ENCODE data around the gene SRMS.

The SRMS gene

DNA sequence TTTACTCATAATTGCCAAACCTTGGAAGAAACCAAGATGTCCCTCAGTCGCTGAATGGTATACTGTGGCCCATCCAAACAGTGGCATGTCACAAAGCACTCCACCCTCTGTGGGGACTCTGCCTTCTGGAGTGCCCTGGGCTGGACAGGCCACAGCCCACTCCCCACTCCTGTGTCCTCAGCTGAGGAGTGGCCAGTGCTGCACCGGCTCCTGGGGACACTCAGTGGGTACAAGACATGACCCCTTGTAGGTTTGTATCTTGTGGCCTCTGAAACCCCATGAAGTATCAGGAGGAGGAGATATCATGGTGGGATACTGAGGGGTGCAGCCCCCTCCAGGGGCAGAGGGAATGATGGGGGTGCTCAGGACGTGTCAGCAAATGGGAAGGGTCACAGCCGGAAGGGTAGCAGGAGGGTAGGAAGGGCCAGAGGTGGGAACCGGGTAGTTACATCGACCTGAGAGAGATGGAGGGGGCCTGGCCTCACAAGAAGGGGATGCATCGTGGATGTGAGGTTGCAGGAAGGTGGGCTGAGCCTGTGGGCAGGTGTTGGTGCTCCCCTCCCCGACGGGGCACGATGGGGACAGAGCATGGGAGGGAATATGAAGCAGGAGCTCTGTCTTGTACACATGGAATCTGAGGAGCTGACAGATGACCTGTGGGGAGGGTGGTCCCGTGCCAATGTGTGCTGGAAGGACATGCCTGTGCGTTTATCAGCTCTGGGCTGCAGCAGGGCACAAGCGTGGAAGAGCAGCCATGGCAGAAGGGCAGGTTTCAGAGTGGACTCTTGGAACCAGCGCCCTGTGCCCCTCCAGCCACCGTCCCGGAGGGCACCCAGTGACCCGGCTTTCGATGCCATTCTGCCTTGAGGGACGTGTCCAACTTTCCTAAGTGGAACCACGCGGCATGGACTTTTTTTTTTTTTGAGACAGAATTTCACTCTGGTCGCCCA, 38.3 kb upstream of the SRMS start:
- TF ChIP-seq, protein P1, sequence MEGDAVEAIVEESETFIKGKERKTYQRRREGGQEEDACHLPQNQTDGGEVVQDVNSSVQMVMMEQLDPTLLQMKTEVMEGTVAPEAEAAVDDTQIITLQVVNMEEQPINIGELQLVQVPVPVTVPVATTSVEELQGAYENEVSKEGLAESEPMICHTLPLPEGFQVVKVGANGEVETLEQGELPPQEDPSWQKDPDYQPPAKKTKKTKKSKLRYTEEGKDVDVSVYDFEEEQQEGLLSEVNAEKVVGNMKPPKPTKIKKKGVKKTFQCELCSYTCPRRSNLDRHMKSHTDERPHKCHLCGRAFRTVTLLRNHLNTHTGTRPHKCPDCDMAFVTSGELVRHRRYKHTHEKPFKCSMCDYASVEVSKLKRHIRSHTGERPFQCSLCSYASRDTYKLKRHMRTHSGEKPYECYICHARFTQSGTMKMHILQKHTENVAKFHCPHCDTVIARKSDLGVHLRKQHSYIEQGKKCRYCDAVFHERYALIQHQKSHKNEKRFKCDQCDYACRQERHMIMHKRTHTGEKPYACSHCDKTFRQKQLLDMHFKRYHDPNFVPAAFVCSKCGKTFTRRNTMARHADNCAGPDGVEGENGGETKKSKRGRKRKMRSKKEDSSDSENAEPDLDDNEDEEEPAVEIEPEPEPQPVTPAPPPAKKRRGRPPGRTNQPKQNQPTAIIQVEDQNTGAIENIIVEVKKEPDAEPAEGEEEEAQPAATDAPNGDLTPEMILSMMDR (IDR thresholded peaks at IDR 0.05): no peak

DNA sequence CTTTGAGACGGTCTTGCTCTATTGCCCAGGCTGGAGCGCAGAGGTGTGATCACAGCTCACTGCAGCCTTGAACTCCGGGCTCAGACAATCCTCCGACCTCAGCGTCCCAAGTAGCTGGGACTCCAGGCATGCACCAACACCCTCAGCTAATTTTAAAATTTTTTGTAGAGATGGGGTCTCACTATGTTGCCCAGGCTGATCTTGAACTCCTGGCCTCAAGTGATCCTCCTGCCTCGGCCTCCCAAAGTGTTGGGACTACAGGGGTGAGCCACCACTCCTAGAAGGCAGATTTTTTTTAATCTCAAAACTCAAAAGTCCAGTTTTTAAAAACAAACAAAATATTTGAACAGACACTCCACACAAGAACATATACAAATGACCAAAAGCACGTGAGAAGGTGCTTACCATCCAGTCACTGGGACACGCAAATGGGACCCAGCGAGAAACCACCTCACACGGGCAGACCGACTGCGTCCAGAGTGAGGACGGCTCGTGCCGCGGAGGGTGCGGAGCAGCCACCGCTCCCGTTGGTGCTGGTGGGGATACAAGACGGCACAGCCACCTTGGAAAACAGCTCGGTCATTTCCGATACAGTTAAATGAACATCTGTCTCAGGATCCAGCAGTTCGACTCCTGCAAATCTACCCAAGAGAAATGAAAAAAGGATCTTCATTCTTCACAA, 35.0 kb upstream of the SRMS start:
- TF ChIP-seq, protein P1 (IDR thresholded peaks at IDR 0.05): no peak

DNA sequence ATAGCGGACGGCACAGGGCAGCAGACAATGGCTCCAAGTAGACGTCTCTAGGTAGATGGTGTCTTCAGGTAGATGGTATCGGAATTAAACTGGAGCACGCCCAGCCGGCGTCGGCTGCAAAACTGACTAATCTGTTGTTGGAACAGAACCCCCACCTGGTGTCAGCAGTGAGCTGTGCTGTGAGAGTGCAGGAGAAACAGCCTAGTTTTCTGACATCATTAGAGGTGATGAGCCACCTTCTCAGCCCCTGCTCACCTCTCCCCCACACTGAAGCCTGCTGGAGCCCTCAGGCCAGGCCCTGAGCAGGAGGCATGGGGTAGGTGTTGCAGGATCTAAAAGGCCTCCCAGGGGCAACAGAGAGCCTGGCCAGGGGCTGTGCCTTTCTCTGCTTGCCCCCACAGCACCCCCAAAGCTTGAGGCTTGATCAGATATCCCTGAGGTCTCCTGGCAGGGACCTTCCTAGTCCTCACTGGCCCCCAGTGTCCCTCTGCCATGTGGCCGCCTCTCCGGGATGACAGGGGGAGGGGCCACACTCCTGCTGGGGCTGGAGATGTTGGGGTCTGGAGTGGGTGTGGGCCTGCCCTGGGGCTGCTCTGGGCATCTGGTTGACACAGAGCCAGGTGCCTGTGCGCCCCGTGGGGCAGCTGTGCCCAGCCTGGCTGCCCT, 33.4 kb upstream of the SRMS start:
- TF ChIP-seq, protein P1 (IDR thresholded peaks at IDR 0.05): peak; percentile 11; the same call in 1 of the 2 replicates

DNA sequence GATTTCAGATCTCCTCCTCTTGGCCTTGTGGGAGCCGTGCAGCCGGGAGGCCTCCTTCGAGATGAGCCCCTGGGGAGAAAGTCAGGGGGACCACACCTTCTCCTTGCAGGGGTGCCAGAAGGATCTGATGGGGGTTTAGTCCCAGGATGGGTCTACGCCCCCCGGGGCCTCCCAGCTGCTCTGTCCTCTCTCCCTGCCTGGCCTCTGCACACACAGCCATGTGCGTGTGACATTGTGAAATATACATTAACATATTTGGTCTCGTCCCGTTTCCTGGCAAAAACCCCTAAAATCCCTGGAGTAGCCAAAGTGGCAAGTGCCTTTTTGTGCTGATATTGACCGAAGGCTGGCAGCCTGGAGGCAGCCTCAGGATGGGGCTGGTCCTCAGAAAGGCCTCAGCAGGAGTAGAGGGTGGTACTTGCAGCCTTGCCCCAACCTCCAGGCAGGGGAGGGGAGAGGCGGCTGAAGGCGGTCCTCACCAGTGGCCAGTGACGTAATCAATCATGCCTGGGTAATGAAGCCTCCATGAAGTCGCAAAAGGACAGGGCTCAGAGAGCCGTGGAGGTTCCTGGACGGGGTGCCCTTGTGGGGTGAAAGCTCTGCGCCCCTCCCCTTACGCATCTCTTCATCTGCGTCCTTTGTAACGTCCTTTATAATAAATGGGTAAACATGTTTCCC, 31.6 kb upstream of the SRMS start:
- TF ChIP-seq, protein P1 (IDR thresholded peaks at IDR 0.05): no peak

DNA sequence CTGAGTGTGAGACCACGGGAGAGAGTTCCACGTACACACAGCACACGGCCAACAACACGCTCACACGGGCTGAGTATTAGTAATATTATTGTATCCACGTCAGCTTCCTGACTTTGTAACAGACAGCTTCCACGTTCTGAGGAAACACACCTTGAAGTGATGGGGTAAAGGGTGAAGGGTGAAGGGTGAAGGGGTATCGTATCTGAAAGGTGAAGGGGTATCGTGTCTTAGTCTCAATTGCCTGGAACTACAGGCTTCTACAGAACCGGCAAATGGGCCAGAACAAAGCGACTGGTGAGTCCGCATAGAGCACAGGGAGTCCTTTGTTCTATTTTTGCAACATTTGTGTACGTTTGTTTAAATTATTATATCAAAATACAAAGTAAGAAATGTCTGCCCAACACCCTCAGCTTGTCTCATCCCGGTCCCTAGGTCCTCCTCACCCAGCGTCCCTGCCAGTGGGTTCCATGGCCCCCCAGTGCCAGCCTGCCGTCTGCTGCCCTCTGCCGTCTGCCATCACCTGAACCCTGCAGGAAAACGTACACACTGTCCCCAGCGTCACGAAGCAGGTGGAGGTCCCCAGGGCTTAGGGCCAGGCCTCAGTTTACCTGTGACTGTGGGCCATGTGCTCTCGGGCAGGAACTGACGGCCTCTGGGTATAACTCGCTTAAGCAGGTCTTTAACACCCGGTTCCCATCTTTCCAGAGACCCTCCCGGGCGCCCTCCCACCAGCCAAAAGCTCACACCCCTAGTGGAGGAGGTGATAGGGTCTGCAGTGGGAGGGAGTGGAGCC, 30.9 kb upstream of the SRMS start:
- TF ChIP-seq, protein P1 (IDR thresholded peaks at IDR 0.05): no peak

DNA sequence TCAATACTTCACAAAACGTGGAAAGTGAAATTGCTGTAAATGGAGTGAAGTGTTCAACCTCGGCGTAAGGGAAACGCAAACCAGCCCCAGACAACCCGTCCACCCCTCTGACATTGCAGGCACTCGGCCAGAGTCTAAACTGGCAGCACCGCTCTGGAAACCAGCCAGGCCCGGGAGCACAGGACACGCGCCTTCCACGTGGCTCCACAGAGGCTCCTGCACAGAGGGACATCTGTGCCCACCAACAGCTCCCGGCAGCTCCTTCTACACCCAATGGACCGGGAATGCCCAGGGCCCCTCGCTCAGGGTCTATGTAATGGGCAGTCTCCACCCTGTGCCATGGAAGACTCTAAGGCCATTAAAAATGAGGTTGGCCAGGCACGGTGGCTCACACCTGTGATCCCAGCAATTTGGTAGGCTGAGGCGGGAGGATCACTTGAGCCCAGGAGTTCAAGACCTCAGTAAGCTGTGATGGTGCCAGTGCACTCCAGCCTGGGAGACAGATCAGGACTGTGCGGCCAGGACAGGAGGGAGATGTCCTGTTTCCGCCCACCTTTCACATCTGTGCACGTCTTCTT, 29.9 kb upstream of the SRMS start:
- TF ChIP-seq, protein P1 (IDR thresholded peaks at IDR 0.05): no peak

Measured in LNCAP (cell line).